Fibroblast of lung (primary cell): Measurements from ENCODE around the gene HIP1R. TPM values are rescaled to one million over a fixed set of nuclear protein-coding genes. Genes with fewer than 3 reads are reported as not detected.

Source experiments
- DNase-seq, 2 donors: peaks; one replicate each; pipeline versions ENCODE4 v3.0.0 to v3.0.0-alpha.2; 2010; ENCODE audit warnings: low read depth in 2 of 2
- H2AFZ ChIP-seq: 2 replicates; pipeline ENCODE4 v1.5.1; 2012; ENCODE audit warnings: low read length, control low read depth, inconsistent platforms
- H3K27ac ChIP-seq: 2 replicates; pipeline ENCODE4 v1.5.1; 2011; ENCODE audit warnings: low read length, control low read depth; ENCODE audit not compliant: insufficient read depth
- H3K27me3 ChIP-seq: 2 replicates; pipeline ENCODE4 v1.5.1; 2011; ENCODE audit warnings: mild to moderate bottlenecking, low read length; ENCODE audit not compliant: control insufficient read depth, insufficient read depth
- H3K36me3 ChIP-seq: 2 replicates; pipeline ENCODE4 v1.5.1; 2011; ENCODE audit warnings: low read length; ENCODE audit not compliant: control insufficient read depth, insufficient read depth
- H3K4me1 ChIP-seq: 2 replicates; pipeline ENCODE4 v1.5.1; 2011; ENCODE audit warnings: low read length; ENCODE audit not compliant: control insufficient read depth, insufficient read depth; ENCODE audit errors: extremely low read depth
- H3K4me2 ChIP-seq: 2 replicates; pipeline ENCODE4 v1.5.1; 2011; ENCODE audit warnings: low read length, control low read depth; ENCODE audit not compliant: insufficient read depth; ENCODE audit errors: extremely low read depth
- H3K4me3 ChIP-seq, 4 experiments: fragments of 200-600 bp in 1 of 4; sonication (generic) in 1 of 4; replicated peaks in 1 of 4; 2 replicates each; pipeline ENCODE4 v1.5.1; 2011 to 2016; ENCODE audit warnings: low read length in 4 of 4, low read depth in 3 of 4, mild to moderate bottlenecking in 3 of 4, control low read depth in 2 of 4, inconsistent platforms in 1 of 4, mixed read lengths in 1 of 4; ENCODE audit not compliant: insufficient read depth in 1 of 4; ENCODE audit errors: control extremely low read depth in 1 of 4
- H3K79me2 ChIP-seq: 2 replicates; pipeline ENCODE4 v1.5.1; 2012; ENCODE audit warnings: mild to moderate bottlenecking, low read length, inconsistent platforms; ENCODE audit not compliant: control insufficient read depth, insufficient read depth
- H3K9ac ChIP-seq: 2 replicates; pipeline ENCODE4 v1.5.1; 2011; ENCODE audit warnings: mild to moderate bottlenecking, low read length, control low read depth; ENCODE audit not compliant: insufficient read depth
- H3K9me3 ChIP-seq: 2 replicates; pipeline ENCODE4 v1.5.1; 2012; ENCODE audit warnings: low read depth, low read length; ENCODE audit not compliant: control insufficient read depth, insufficient read depth
- H4K20me1 ChIP-seq: 2 replicates; pipeline ENCODE4 v1.5.1; 2011; ENCODE audit warnings: low read length; ENCODE audit not compliant: control insufficient read depth, insufficient read depth; ENCODE audit errors: extremely low read depth
- EZH2 ChIP-seq: IDR thresholded peaks from 2 replicates; pipeline ENCODE4 v1.5.1; 2012; ENCODE audit warnings: low read length, control low read depth, mild to moderate bottlenecking; ENCODE audit errors: missing control alignments
- polyA plus RNA-seq, 2 donors: library from polyadenylated mRNA; depleted of rRNA in 1 of 2; stranded (reverse) in 1 of 2; unstranded in 1 of 2; fragments of >200 nt; gene quantifications; 2 replicates each; pipeline ENCODE4 v1.2.1, GENCODE V29; 2011 to 2012; ENCODE audit warnings: missing spikeins in 1 of 2
- total RNA-seq: library from RNA; depleted of rRNA; stranded (reverse); fragments of >200 nt; gene quantifications from 2 replicates; pipeline ENCODE4 v1.2.1, GENCODE V29; 2014
- TF ChIP-seq, protein P1 (sequence below), 2 donors: IDR thresholded peaks in 1 of 2; conservative IDR thresholded peaks in 1 of 2; 1 replicate in 1 of 2; 2 replicates in 1 of 2; pipeline ENCODE4 v1.5.1; 2011 to 2012; ENCODE audit warnings: low read length in 2 of 2, control low read depth in 1 of 2, inconsistent platforms in 1 of 2, low read depth in 1 of 2, mild to moderate bottlenecking in 1 of 2

HIP1R gene
- total and polyA plus RNA-seq, 2 donors (not counting 1 experiment from before 2014, with no cell fraction given) = 3.4 to 21.3 TPM

DNA sequence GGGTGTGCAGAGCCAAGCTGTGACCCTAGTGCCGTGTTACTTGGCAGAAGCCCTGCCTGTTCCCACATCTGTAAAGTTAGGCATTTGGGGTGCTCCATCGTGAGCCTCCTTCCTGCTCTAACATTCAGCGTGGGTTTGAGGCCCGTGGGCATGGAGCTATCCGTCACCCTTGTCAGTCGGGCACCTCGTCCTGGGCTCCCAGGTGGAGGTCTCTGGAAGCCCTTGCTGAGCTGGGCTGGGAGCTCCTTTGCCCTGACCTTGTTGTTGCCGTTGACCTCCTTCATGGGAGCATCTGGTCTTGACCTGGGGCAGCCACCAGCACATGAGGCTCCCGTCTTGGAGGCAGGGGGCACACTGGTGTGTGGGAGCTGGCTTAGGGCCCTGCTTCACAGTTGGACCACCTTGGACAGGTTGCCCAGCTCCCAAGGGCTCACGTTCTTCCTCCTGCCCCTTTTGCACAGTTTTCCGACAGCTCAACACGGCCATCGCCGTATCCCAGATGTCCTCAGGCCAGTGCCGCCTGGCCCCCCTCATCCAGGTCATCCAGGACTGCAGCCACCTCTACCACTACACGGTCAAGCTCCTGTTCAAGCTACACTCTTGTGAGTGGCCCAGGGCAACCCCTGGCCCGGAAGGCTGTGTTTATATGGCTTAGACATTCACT lies 18.5 kb downstream of the HIP1R start:
- H3K4me3 ChIP-seq = no peak overlapping the region
- H2AFZ ChIP-seq = no peak overlapping the region
- no peak overlapping the region for H3K27ac ChIP-seq
- no peak overlapping the region for H3K9ac ChIP-seq
- TF ChIP-seq, protein P1, sequence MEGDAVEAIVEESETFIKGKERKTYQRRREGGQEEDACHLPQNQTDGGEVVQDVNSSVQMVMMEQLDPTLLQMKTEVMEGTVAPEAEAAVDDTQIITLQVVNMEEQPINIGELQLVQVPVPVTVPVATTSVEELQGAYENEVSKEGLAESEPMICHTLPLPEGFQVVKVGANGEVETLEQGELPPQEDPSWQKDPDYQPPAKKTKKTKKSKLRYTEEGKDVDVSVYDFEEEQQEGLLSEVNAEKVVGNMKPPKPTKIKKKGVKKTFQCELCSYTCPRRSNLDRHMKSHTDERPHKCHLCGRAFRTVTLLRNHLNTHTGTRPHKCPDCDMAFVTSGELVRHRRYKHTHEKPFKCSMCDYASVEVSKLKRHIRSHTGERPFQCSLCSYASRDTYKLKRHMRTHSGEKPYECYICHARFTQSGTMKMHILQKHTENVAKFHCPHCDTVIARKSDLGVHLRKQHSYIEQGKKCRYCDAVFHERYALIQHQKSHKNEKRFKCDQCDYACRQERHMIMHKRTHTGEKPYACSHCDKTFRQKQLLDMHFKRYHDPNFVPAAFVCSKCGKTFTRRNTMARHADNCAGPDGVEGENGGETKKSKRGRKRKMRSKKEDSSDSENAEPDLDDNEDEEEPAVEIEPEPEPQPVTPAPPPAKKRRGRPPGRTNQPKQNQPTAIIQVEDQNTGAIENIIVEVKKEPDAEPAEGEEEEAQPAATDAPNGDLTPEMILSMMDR (conservative IDR thresholded peaks at IDR 0.05 in 1 of 2, IDR thresholded peaks at IDR 0.05 in 1 of 2; ENCODE audit: low read depth in 1 of 2, low read length in 2 of 2) = no peak
- TF ChIP-seq EZH2 = no peak
- H3K9me3 ChIP-seq = no peaks in the 10 kb centered on the region
- no peaks in the 10 kb centered on the region for H4K20me1 ChIP-seq
- H3K79me2 ChIP-seq = no peaks in the 10 kb centered on the region
- H3K36me3 ChIP-seq = peaks cover 4% of the 10 kb centered on the region
- H3K4me2 ChIP-seq = no peak overlapping the region
- H3K4me1 ChIP-seq = peaks cover 9% of the 10 kb centered on the region
- DNase-seq = no peak
- no peaks in the 10 kb centered on the region for H3K27me3 ChIP-seq

DNA sequence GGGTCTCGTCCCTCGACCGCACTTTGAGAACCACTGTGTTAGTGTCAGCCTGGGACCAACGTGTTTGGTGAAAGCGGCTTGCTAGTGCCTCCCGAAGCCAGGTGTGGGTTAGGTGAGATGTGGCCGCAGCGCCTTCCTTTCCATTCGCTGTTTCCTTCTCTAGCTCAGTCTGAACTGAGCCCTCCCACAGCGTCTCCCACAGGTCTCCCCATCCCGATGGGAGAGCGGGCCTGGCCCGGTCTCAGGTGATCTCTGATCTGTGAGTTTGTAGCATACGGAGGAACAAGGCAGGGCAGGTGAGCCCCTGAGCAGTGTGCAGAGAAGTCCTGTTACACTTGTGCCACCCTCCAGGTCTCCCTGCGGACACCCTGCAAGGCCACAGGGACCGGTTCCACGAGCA lies 19.3 kb downstream of the HIP1R start:
- Histone ChIP-seq H3K36me3 (peaks cover 4% of the 10 kb centered on the region), H3K4me2 (no peak overlapping the region), H3K9ac (no peak overlapping the region), H3K27me3 (no peaks in the 10 kb centered on the region), H4K20me1 (no peaks in the 10 kb centered on the region), H3K79me2 (no peaks in the 10 kb centered on the region), H2AFZ (no peak overlapping the region), H3K4me3 (no peak overlapping the region), H3K9me3 (no peaks in the 10 kb centered on the region), H3K4me1 (peaks cover 9% of the 10 kb centered on the region), H3K27ac (no peak overlapping the region)
- no peak for TF ChIP-seq EZH2
- TF ChIP-seq, protein P1 (conservative IDR thresholded peaks at IDR 0.05 in 1 of 2, IDR thresholded peaks at IDR 0.05 in 1 of 2; ENCODE audit: low read depth in 1 of 2, low read length in 2 of 2) = no peak
- no peak for DNase-seq

DNA sequence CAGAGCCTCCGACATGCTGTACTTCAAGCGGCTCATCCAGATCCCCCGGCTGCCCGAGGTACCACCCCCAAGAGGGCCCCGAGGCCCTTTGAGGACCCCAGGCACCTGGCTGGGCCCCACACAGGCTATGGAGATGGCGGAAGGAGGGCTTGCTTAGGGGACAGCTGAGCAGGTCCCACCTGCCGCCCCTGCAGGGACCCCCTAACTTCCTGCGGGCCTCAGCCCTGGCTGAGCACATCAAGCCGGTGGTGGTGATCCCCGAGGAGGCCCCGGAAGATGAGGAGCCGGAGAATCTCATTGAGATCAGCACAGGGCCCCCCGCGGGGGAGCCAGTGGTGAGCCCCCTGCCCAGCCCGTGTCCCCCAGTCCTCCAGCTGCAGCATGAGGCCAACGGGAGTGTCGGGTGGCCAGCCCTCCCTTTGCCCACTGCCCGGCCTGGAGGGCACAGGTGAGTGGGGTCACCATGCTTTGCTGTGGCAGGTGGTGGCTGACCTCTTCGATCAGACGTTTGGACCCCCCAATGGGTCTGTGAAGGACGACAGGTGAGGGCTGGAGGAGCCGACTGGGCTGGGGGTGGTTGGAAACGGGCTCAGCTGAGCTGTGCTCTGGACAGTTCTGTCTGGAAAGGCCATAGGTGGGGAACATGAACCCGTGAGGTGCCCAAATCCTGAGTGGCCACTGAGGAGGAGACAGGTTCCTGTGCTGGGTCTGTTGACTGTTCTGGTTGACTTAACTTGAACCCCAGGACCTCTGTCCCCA lies 20.0 kb downstream of the HIP1R start:
- no peaks in the 10 kb centered on the region for H3K9me3 ChIP-seq
- no peak overlapping the region for H3K4me2 ChIP-seq
- no peaks in the 10 kb centered on the region for H3K27me3 ChIP-seq
- TF ChIP-seq EZH2 = no peak
- TF ChIP-seq, protein P1 (conservative IDR thresholded peaks at IDR 0.05 in 1 of 2, IDR thresholded peaks at IDR 0.05 in 1 of 2; ENCODE audit: low read depth in 1 of 2, low read length in 2 of 2) = no peak
- no peak overlapping the region for H2AFZ ChIP-seq
- no peak overlapping the region for H3K9ac ChIP-seq
- no peaks in the 10 kb centered on the region for H4K20me1 ChIP-seq
- no peaks in the 10 kb centered on the region for H3K79me2 ChIP-seq
- H3K4me1 ChIP-seq = peaks cover 9% of the 10 kb centered on the region
- no peak overlapping the region for H3K27ac ChIP-seq
- no peak overlapping the region for H3K4me3 ChIP-seq
- DNase-seq = no peak
- H3K36me3 ChIP-seq = peaks cover 4% of the 10 kb centered on the region
